ENCODE data around the gene AGGF1.
"Not testable (repeated sequence)": the region's sequence is repeated elsewhere in the genome, so short reads cannot be mapped to it uniquely, and the experiment has no call there.

The AGGF1 gene, protein sequence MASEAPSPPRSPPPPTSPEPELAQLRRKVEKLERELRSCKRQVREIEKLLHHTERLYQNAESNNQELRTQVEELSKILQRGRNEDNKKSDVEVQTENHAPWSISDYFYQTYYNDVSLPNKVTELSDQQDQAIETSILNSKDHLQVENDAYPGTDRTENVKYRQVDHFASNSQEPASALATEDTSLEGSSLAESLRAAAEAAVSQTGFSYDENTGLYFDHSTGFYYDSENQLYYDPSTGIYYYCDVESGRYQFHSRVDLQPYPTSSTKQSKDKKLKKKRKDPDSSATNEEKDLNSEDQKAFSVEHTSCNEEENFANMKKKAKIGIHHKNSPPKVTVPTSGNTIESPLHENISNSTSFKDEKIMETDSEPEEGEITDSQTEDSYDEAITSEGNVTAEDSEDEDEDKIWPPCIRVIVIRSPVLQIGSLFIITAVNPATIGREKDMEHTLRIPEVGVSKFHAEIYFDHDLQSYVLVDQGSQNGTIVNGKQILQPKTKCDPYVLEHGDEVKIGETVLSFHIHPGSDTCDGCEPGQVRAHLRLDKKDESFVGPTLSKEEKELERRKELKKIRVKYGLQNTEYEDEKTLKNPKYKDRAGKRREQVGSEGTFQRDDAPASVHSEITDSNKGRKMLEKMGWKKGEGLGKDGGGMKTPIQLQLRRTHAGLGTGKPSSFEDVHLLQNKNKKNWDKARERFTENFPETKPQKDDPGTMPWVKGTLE
- total RNA-seq, result 6.2 to 46.5 (median 27.8) reads per million in 18 experiments

DNA sequence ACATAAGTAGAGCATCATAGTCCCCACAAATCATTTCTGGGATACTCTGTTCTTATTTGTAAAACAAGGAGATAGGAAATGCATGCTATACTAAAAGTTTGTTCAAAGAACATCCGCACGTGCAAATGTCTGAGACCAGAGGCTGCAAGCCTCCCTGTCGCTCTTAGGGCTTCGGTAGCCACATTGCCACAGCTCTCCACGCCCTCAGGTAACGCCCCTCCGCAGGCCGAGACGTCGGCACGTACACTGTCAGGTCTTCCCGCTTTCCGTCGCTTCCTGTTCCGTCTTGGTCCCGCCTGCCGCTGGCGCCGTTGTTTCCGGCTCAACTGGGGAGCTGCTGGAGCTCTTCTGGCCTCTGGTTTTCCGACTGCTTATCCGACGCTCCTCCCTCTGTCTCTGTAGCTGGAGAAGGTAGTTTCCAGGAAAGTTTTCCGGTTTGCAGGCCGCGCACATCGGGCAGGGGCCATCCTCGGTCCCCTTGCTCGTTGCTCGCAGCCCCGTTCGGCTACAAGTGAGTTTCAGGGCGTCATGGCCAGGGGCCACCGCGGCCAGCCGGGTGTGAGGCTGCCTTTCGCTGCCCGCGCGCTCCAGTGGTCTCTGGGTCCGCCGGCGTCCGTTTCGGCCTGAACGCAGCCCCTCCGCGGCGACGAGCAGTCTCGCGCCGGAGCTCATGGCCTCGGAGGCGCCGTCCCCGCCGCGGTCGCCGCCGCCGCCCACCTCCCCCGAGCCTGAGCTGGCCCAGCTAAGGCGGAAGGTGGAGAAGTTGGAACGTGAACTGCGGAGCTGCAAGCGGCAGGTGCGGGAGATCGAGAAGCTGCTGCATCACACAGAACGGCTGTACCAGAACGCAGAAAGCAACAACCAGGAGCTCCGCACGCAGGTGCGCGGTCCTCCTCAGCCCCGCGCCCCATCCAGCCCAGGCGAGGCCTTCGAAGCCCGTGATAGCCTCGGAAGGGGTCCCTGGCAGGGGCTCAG, at the start of gene AGGF1:
Gene AGGF1, plus strand, starts transcription at position 308 of the 975 bp plus-strand sequence. Its CDS starts 363 bp downstream, at position 671.
- peak; percentile 96 to 97 for DNase-seq

GRCh38 chr5:76980518-76981144, 49.6 kb upstream of the AGGF1 start:
- no peak for DNase-seq

GRCh38 chr5:76982450-76982849, 47.8 kb upstream of the AGGF1 start:
- no peak for DNase-seq

GRCh38 chr5:76983468-76983867, 46.7 kb upstream of the AGGF1 start:
- no peak for DNase-seq

DNA sequence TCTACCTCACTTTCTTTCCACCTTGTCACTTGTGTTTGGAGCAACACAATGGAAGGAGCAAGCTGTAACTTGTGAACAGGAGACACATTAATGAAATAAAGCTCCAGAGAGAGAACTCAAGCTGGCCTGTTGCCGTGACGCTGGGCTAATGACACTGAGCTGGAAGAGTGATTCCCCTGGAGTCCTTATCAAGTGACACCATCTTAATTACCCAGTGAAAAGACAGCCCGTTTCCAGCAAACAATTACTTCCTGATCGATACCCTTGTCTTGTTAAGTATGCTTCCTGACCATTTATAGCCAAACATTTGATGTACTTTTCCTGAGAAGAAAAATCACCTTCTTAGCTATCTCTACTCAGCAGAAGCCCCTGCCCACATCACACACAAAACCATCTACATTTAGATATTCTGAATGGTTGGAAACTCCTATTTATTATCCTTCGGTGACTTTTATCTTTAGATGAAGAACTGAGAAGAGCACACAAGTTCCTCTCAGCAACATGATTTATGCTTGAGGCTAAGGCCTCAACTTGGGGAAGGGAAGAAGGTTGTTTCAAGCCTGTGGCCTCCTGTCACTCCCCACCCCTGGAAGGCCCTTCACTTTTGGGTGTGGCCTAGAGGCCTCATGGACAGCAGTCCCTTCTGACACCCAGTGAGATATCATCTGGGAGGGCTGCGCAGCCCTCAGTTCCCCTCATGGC, 43.2 kb upstream of the AGGF1 start:
- no peak for DNase-seq

DNA sequence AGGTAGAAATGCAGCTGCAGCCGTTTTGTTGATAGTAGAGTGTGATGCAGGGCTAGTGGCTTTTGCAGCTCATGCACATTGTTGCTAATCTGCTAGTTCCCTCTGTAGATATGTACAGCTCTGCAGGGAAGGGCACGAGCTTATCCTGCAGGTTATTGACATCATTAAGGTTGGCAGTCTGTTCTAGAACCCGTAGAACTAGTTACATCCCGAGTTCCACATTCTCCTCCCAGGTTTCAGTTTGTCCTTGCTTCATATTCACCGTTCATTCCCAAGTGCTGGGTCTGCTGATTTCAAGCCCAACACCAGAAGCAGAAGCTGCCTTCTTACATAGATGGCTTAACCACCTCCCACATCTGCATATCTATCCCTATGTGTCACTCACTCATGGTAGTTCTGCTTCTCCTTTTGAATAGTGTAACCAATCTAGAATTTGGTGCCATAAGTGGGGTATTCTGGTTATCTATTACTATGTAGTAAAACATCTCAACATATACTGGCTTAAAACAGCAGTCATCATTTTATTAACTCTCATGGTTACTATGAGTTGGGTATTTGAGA, 39.2 kb upstream of the AGGF1 start:
- peak; percentile 85 for DNase-seq

DNA sequence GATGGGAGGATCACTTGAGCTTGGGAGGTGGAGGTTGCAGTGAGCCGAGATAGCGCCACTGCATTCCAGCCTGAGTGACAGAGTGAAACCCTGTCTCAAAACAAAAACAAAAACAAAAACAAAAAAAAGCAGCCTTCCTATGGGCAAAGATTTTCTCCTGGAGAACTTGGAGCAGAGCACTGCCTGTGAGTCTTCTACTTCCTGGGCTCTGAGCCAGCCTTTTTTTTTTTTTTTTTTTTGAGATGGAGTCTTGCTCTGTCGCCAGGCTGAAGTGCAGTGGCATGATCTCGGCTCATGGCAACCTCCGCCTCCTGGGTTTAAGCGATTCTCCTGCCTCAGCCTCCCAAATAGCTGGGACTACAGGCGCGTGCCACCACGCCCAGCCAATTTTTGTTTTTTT, 36.8 kb upstream of the AGGF1 start:
- not testable (repeated sequence) for DNase-seq

- DNase-seq, result no peak
These were observed 35.9 kb upstream of the AGGF1 start for GRCh38 chr5:76994337-76994736.

DNA sequence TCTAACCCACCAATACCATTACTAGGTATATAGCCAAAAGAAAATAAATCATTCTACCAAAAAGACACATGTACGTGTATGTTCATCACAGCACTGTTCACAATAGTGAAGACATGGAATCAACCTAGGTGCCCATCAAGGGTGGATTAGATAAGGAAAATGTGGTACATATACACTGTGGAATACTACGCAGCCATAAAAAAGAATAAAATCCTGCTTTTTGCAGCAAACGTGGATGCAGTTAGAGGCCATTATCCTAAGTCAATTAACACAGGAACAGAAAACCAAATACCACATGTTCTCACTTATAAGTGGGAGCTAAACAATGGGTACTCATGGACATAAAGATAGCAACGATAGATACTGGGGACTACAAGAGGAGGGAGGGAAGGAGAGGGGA, 32.0 kb upstream of the AGGF1 start:
- DNase-seq, result not testable (repeated sequence)

DNA sequence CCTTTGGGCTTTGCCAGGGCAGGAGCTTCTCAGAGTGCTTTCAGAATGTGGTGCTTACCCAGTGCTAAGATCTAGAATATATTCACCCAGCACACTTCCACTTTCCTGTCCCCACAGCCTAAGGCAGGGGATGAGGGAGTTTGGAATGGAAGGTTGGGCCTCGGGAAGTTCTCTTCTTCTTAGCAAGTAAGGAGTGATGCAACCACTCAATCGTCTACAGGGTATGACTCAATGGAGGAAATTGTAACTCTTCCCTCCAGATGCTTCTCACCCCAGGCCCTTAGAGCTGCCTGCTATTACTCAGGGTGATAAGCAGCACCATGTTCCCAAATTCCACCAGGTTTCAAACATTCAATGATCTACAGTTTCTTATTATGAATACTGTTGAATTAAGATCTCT, 30.8 kb upstream of the AGGF1 start:
- DNase-seq, result peak; percentile 80 to 83

DNA sequence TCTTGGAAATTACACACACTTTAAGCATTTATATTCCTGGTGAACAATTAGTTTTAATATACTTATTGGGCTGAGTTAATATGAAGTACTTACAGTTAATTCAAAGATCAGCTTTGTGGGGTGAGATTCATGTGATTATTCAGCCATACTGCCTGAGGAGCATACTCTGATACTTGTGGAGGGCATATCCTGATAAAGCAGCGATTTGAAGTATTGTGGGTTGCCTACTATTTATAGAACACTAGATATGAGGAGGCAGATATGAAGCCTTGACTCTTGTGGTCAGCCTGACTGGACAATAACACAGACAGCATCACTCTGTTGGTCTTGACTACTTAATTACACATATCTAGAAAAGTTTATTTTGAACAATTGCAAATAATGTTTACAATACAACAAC, 27.0 kb upstream of the AGGF1 start:
- DNase-seq, result no peak

GRCh38 chr5:77006124-77006523, 24.1 kb upstream of the AGGF1 start:
- DNase-seq, result no peak

DNA sequence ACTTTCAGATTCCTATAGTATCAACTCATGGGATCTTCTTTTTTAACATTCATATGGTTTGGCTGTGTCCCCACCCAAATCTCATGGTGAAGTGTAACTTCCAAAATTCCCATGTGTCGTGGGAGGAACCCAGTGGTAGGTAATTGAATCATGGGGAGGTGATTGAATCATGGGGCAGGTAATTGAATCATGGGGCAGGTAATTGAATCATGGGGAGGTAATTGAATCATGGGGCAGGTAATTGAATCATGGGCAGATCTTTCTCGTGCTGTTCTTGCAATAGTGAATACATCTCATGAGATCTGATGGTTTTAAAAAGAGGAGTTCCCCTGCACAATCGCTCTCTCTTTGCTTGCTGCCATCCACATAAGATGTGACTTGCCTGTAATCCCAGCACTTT, 21.8 kb upstream of the AGGF1 start:
- DNase-seq, result no peak

DNA sequence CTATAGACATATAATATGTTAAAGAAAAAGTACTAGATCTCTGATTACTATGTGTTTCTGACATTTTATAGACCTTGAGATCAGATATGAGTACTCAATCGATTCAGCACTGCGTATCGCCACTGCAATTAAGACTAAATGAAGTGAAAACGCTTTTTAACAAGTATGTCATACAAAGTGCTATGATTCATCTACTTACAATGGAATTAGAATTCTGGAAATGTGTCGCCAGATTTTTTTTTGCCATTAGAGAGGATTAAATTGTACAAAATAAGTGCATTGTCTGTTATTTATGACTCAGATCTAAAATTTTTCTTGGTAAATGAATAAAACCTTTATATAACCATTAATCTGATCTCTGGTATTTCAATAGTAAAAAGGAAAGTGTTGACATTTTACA, 20.0 kb upstream of the AGGF1 start:
- DNase-seq, result no peak

GRCh38 chr5:77011498-77011897, 18.7 kb upstream of the AGGF1 start:
- no peak for DNase-seq

DNA sequence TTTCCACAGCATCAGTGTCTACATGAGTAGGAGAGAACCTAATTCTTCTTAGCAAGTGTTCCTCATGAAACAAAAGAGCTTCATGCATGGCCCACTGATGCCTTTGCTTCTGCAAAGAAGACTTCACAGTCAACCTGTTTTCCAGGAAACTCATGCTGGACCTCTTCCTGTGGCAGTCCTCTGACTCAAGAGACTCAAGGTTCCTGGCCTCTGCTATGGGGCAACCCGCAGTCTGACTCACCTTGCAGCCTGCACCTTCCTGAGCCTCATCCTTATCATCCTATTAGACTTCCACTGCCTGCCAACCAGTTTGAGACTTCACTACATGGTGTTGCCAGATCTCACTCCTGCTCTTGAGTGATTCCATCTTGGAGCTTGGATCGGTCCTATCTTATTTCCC, 17.6 kb upstream of the AGGF1 start:
- DNase-seq, result no peak

DNA sequence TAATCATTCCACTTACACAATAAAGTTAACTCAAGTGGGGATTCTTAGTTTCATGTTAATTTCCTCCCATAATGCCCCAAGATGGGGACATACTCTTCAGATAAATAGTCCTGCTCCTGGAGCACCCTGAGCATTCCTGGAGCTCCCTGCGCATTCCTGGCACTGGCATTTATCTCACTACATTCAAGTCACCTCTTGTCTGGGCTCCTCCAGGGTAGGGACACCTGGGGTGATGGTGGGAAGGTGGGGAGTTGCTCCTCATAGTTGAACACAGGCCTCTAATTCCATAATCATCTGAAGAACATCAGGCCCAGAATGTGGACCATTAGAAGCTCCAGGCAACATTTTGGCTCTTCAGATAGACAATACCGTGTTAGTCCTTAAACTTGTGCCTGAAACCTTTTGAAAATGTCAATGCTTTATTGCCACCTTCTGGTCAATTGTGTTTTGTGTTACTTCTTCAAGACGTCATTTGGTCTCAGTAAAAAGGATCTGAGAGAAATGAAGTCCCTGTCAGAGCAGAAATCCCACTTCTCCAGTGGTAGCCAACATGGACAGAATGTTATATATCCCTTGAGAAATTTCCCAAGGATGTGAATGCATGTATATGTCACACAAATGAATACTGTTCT, 14.2 kb upstream of the AGGF1 start:
- DNase-seq, result peak; percentile 71 to 77

DNA sequence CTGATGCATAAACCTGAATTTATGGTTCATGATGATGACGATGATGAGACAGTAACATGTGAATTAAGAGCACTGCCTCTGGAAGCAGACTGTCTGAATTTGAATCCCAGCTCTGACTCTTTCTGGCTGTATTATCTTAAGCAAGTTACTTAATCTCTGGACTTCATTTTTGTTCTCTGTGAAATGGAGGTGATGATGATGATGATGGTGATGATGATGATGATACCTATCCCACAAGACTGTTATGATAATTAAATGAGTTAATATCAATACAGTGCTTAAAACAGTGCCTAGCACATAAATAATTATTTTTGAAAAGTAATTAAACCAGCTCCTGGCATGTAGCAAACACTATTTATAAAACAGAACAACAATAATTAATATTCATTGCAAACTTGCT, 13.2 kb upstream of the AGGF1 start:
- no peak for DNase-seq

DNA sequence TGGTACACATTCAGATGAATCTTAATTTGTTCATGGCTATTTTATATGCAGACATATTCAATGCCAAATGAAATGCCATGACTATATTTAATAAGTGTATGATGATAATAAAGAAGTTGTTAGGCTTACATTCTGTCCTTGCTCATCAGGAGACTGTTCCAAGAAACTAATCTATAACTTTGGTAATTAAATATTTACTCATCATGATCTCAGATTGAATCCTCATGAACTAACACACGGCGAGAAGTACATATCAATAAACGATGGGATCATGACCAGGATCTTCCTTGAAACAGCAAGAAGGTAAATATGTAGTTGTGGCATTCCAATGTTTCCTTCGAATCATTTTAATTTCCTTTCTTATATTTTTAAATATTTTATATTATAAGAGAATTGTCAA, 12.5 kb upstream of the AGGF1 start:
- no peak for DNase-seq

GRCh38 chr5:77022511-77023417, 7.4 kb upstream of the AGGF1 start:
- no peak for DNase-seq
